Measurements from ENCODE around the gene KIAA0232.

GRCh38 chr4:6733358-6734164 lies 49.0 kb upstream of the KIAA0232 start:
- TF ChIP-seq CTCF (IDR thresholded peaks at IDR 0.05; ENCODE audit: low read length) (no peak), EZH2 (optimal IDR thresholded peaks at IDR 0.05; ENCODE audit: low read depth, low read length) (no peak), EZH2phosphoT487 (IDR thresholded peaks at IDR 0.05; ENCODE audit: low read length) (no peak)
